Upper lobe of right lung (tissue), 1 donor: ENCODE data around the gene PLEKHO2. TPM values are rescaled to one million over a fixed set of nuclear protein-coding genes. Genes with fewer than 3 reads are reported as not detected.
A peak's percentile ranks its signal among the peaks of the same experiment; 100 is the strongest.

Experiments
- ATAC-seq: fragments of 200-7000 bp; cut with Tn5 transposase; one replicate; pipeline ENCODE4 v1.9.1; 2020; ENCODE audit warnings: mild to moderate bottlenecking, moderate library complexity
- DNase-seq: peaks from one replicate; pipeline ENCODE4 v3.0.0-alpha.2; 2020
- H3K27ac ChIP-seq: fragments of 200-600 bp; one replicate; pipeline ENCODE4 v1.8.0; 2022
- H3K27me3 ChIP-seq: fragments of 200-600 bp; one replicate; pipeline ENCODE4 v1.8.0; 2022; ENCODE audit warnings: mild to moderate bottlenecking
- H3K36me3 ChIP-seq: fragments of 200-600 bp; one replicate; pipeline ENCODE4 v1.8.0; 2022
- H3K4me1 ChIP-seq: fragments of 200-600 bp; one replicate; pipeline ENCODE4 v1.8.0; 2022
- H3K4me3 ChIP-seq: fragments of 200-600 bp; one replicate; pipeline ENCODE4 v1.8.0; 2022; ENCODE audit warnings: mild to moderate bottlenecking
- H3K9me3 ChIP-seq: fragments of 200-600 bp; one replicate; pipeline ENCODE4 v1.8.0; 2022
- CTCF ChIP-seq: fragments of 200-600 bp; IDR thresholded peaks from one replicate; pipeline ENCODE4 v1.8.0; 2022; ENCODE audit warnings: antibody characterized with exemption
- intact Hi-C: fragments of 100-400 bp; cut with DNase I; formaldehyde crosslinking; loops from one replicate; pipeline ENCODE4 v1.11.0; 2022
- total RNA-seq: library from RNA; stranded (reverse); fragmentation: NEBNext Ultra II Directional; extraction: Animal tissue kit (Norgen Biotek cat#: 25700); gene quantifications from one replicate; pipeline ENCODE4 v1.2.1, GENCODE V29; 2021
- donor health status: DM: no; HTN: yes; CAD: no; lungs with severe emphysema.

PLEKHO2 gene
- total RNA-seq, 1 donor from 2014 or later: 62.8 TPM

GRCh38 chr15:64907991-64908390 is 66.3 kb downstream of the PLEKHO2 start:
- Histone ChIP-seq H3K27me3 (no peaks in the 10 kb centered on the region), H3K4me1 (peaks cover 10% of the 10 kb centered on the region), H3K36me3 (no peaks in the 10 kb centered on the region), H3K27ac (no peak overlapping the region), H3K9me3 (no peaks in the 10 kb centered on the region), H3K4me3 (no peak overlapping the region)
- no peak for DNase-seq
- no peak for TF ChIP-seq CTCF
- intact Hi-C loops: loop anchor here (5.0 to 10.0 kb wide), 2 partner anchors 53 to 176 kb away; no protein-coding TSS in a partner anchor
- no peak for ATAC-seq

- no peak for ATAC-seq
- intact Hi-C loops: loop anchor here (5.0 to 10.0 kb wide), 2 partner anchors 55 to 177 kb away; no protein-coding TSS in a partner anchor
- Histone ChIP-seq H3K27me3 (no peaks in the 10 kb centered on the region), H3K4me1 (peaks cover 10% of the 10 kb centered on the region), H3K27ac (no peak overlapping the region), H3K9me3 (no peaks in the 10 kb centered on the region), H3K36me3 (no peaks in the 10 kb centered on the region), H3K4me3 (no peak overlapping the region)
- no peak for DNase-seq
- TF ChIP-seq CTCF: no peak
These were observed 67.8 kb downstream of the PLEKHO2 start for GRCh38 chr15:64909546-64909945.

DNA sequence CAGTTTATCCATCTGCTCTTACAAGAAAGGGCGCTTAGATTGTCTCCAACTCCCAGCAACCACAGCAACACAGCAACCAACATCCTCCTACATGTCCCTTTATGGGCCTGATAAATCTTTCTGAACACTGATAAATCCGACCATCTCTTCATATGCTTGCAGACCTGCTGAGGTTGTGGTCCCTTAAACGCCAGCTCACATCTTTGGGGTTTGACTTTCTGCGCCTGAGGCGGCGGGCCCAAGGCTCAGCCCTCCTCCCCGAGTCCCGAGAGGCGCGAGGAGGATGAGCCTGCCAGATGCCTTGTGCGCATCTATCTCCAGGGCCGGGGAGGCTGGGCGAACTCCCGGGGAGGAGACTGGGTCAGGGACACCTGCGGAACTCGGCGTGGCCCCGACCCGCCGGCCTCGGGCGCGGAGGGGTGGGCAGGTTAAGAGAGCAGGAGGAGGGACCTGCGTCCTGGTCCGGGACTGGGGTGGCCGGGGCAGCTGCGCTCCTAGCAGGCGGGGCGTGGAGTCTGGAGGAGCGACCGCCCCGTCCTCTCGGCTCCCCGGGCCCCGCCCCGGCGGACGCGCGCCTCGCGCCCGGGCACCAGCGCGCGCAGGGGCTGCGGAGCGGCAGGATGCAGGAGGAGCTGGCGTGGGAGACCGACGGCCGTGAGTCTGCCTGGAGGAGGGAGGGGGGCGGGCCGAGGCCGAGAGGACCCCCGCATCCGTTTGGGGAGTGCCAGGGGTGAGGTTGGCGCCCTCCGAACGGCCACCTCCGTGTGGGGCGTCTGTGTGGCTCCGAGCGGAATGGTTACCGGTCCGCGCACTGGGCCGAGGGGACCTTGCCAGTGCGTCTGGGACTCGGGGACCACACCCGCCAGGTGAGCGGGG is 69.8 kb downstream of the PLEKHO2 start, which contains the start of gene ANKDD1A:
TSS of gene ANKDD1A (plus strand) at position 592 of the 876 bp plus-strand sequence. CDS start at position 621, 29 bp downstream.
- Histone ChIP-seq H3K4me3 (peak within 1 kb of the TSS; percentile 59), H3K36me3 (no peaks in the 10 kb centered on the region), H3K4me1 (peaks cover 4% of the 10 kb centered on the region), H3K27me3 (no peaks in the 10 kb centered on the region), H3K9me3 (no peaks in the 10 kb centered on the region), H3K27ac (no peak within 1 kb of the TSS)
- peak; percentile 90 for ATAC-seq
- peak; percentile 80 for DNase-seq
- intact Hi-C loops: no loop called here
- no peak for TF ChIP-seq CTCF

DNA sequence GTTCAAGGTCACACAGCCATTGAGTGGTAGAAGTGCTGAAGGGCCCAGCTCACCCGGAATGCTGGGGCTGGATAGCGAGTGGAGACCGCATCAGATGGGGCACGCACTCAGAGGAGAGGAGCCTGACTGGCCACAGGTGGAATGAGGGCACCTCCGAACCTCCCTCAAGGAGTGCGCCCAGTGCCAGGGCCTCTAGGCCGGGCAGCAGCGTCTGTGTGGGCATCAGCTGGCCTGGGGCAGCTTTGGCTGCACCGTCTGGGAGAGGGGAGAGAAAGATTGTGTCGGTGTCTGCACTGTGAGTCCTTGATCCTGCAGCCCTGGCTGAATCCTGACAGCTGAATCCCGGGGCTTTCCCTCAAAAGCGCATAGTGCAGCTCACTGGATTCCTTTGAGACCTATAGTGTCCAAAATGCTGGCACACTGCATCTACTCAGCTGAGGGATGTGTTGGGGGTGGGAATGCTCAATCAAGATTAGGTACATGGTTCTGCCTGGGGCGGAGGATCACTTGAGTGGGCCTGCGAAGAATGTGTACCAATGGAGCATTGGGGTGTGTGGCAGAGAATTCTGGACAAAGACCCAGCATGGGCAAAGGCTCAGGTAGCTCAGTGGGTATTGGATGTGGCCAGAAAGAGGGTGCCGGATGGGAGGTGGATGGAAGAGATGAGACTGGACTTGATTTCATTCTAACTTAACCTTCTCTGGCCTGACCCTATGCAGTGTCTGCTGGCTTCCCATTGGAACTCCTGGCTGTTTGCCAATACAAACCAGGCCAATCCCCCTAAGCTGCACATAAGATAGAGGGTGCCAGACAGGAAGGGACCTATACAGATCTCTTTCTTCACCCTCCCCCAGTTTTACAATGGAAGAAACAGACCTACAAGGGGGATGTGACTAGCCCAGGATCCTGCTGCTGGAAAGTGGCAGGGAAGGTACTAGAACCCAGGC is 70.9 kb downstream of the PLEKHO2 start:
- H3K27me3 ChIP-seq: no peaks in the 10 kb centered on the region
- DNase-seq (no peak), ATAC-seq (no peak)
- H3K4me3 ChIP-seq: peak overlapping the region; percentile 59
- H3K9me3 ChIP-seq: no peaks in the 10 kb centered on the region
- no peak overlapping the region for H3K27ac ChIP-seq
- TF ChIP-seq CTCF: no peak
- no peaks in the 10 kb centered on the region for H3K36me3 ChIP-seq
- peaks cover 4% of the 10 kb centered on the region for H3K4me1 ChIP-seq
- intact Hi-C loops: no loop called here

GRCh38 chr15:64915518-64916227 is 74.0 kb downstream of the PLEKHO2 start:
- Histone ChIP-seq H3K4me3 (no peak overlapping the region), H3K4me1 (peaks cover 4% of the 10 kb centered on the region), H3K27ac (no peak overlapping the region), H3K27me3 (no peaks in the 10 kb centered on the region), H3K36me3 (no peaks in the 10 kb centered on the region), H3K9me3 (no peaks in the 10 kb centered on the region)
- DNase-seq (peak; percentile 45), ATAC-seq (no peak)
- intact Hi-C loops: no loop called here
- no peak for TF ChIP-seq CTCF
